ENCODE data around the gene VANGL2.

The VANGL2 gene

GRCh38 chr1:160400223-160400645, at the start of gene VANGL2:
VANGL2 (plus strand) TSS chr1:160400564; CDS start chr1:160415838, 15,274 bp downstream.
- DNase-seq: no peak

DNA sequence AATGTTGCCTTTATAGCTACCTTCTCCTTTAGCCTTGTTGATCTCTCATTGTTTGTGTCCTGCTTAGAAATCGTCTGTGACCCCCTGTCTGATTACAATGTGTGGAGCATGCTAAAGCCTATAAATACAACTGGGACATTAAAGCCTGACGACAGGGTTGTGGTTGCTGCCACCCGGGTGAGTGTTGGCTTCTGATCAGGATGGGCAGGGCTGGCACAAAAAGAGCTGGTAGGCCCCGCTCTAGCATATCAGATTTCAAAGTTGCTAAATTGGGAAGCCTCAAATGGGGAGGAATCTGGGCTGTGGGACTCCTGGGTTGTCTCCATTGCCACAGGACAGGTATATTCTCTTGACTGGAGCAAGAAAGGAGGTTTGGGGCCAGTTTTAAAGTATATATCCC, 48.7 kb upstream of the VANGL2 start:
- DNase-seq: no peak

DNA sequence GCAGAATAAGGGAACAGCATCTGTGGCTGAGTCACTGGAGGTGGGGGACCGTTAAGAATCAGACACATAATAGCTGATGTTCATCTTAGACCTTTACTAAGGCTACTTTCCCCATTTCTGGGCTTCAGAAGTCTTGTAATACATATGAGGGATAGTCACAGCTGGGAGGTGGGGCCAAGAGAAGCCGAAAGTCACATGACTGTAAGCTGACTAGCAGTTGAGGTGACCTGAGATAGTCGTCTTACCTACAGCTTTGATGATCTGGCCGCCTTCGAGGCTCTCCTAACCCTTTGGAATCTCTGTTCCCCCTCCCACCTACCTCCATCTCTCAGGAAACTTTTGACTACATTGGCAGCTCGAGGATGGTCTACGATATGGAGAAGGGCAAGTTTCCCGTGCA, 47.8 kb upstream of the VANGL2 start:
- DNase-seq: no peak

DNA sequence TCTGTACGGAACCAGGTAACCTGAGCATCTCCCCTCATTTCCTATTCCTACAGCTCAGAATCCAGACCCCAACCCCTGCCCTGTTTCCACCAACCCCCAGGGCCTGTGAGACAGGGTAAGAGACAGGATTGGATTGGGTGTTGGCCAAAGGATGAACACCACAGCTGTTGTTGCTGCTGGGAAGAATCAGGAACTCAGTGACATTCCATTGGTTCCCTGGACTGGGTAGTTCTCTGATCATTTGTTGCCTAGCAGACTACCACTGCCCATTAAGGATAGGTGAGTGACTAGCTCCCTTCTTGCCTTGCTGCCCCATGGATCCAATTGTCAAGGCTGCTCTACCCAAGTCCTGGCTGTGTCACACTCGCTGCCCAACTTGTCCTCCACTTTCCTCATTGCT, 47.1 kb upstream of the VANGL2 start:
- no peak for DNase-seq

- DNase-seq: peak; percentile 26
Measured at GRCh38 chr1:160354388-160354985, 45.9 kb upstream of the VANGL2 start.

- no peak for DNase-seq
Measured at GRCh38 chr1:160357286-160358002, 42.9 kb upstream of the VANGL2 start.

- DNase-seq: no peak
Measured at GRCh38 chr1:160358073-160358472, 42.3 kb upstream of the VANGL2 start.

GRCh38 chr1:160359559-160360226, 40.7 kb upstream of the VANGL2 start:
- DNase-seq: no peak

DNA sequence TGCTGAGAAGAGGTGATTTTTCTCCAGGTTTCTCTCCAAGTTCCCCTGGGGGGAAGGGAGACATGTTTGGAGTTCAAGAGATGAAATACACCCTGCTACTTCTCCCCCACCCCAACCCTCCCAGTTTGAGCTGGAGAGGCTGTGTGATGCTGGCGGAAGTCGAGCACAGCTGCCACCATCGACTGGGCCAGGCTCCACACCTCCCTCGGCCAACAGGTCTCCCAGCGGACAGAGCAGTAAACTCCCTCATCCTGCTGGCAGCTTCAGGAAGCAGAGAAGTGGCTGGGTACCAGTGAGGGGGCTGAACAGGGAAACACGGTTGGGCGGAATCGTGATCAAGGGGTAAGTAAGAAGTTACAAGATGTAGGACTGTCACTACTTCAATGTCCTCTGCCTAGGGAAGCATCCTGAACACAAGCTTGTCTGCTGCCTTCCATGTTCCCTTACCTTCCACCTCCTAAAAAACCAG, 40.1 kb upstream of the VANGL2 start:
- DNase-seq: no peak

DNA sequence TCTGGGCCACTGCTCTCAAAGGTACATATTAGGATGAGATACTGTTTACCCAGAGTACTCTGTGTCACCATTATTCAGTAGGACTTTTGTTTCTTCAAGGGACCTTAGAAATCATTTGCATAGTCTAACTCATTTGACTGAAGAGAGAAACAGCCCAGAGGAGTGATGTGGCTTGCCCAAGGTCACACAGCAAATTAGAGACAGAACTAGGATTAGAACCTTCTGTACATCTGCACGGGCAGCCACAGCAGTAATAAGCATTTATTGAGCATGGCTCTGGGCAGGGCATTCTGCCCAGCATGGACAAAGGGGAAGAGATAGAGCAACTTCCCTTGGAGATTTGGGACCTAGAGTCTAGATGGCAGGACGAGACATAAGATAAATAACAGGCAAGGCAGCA, 39.2 kb upstream of the VANGL2 start:
- no peak for DNase-seq

DNA sequence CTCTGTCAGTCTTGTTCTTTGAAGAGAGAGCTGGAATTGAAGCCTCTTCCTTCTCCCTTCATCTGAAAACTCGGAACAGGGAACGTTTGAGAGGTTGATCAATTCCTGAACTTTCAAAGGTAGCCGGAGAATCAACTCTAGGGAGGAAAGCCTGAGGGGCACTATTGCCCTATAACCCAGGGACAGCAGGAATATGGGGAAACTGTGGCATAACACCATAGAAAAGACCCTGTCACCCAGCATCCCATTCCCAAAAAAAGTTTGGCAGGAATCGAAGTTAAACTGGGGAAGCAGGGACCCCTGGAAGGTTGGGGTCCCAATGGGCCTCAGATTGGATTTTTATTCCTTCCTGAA, 38.6 kb upstream of the VANGL2 start:
- no peak for DNase-seq

GRCh38 chr1:160362168-160362957, 38.0 kb upstream of the VANGL2 start:
- DNase-seq: peak; percentile 17

DNA sequence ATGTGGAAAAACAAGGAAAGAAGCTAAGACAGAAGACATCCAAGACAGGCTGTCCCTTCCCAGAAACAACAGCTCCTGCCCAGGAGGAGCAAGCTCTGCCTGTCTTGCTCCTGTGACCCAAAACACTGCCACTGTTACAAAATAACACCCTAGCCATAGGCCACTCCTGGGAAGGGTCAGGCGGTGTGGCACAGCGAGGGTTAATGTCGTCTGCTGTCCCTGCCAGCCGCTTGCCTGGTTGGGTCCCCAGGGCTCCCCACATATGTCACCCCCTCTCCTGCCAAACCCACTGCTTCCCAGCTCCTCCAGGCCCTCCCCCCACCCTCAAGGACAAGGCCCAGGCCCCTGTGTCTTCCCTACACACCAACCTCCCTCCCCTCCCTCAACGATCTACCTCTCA, 37.4 kb upstream of the VANGL2 start:
- DNase-seq: no peak

DNA sequence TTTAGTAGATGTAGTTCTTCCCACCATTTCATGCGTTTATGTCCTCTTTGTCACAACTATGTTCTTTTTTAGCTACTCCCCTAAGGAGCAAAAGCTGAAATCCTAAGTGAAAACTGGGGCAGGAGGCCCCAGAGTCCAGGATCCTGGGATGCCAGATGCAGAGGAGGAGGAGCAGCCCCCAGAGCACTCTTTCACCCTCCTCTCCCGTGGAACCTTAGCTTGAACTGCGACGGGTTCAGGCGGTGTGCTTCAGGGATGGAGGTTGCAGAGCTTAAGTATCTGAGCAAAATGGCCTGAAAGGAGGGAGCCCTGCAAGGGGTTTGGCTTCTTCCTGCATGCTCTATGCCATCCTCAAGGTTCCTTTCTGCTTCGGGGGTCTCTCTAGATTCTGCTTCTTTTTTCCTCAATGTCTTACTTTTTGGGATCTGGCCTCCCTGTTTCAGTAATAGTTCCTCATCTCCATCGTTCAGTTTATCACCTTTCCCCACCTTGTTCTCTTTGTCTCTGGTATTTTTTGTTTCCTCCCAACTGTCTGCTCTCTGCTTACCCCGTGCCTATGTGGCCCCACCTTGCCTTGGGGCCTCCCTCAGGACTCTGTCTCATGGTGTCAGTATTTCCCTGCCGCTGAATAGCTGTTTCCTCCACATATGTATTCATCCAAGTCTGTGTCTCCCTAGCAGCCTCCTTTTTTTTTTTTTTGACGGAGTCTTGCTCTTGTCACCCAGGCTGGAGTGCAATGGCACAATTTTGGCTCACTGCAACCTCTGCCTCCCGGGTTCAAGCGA, 36.2 kb upstream of the VANGL2 start:
- DNase-seq: no peak

- no peak for DNase-seq
Measured at GRCh38 chr1:160365325-160365724, 35.0 kb upstream of the VANGL2 start.

- DNase-seq: no peak
Measured at GRCh38 chr1:160366731-160367515, 33.4 kb upstream of the VANGL2 start, which contains the start of gene NHLH1. NHLH1 (plus strand) TSS chr1:160367071; CDS start chr1:160370732, 3,661 bp downstream.

DNA sequence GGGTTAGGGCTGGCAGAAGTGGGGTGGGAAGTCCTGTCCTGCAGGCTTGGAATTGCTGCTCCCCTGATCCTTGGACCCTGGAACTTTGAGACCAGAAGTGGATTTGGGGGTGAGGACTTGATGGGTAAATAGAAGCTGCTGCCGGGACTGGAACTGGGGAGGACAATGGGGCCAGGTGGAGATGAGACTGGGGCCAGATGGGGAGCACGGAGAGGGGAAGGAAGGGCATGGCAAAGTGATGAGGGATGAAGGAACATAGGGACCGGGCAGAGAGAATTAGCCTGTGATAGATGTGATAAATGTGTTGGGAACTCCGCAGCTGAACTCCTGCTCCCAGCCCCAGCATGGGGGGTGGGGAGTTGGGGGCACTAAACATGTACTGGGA, 32.9 kb upstream of the VANGL2 start:
- DNase-seq: no peak

DNA sequence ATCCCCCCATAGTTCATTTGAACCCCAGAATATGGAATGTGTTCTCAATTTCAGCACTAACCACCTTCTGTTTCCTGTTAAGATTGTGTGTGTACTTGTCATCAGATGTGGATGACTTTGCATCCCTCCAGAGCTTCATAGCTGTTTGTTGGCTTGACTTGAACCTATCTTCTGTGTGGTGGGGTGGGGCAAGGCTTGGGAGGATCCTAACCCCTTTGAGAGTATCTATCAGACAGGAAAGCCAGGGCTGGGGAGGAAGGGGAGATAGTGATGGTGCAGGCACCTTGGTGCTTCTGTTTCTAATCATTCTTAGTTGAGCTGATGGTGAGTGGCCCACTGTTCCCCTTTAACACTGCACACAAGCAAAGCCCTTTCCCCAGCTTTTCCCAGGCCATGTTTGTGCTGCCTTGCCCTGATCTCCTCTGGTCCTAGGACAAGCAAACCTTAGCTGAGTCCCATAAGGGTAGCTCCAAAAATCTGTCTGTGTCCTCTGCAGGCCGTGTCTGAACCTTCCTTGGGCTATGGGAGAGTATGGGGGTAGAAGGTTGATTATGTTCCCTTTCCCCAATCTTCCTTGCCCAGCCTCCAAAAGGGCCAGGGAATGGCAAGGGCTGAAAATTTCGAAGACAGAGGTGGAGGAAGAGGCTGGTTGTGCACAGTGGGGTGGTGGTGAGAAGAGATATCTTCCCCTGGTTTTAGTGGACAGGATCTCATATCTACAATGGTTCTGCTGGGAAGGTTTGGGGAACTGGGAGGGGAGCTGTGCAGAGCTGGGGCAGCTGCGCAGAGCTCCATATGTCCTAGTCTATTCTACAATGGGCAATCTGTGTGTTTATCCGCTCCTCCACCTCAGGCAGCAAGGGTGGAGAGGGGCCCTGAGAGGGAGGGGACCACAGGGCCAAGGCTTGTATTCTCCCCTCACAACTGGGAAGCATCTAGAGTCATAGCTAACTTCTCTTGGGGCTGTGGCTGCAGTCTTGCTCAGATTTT, 32.1 kb upstream of the VANGL2 start:
- no peak for DNase-seq

- no peak for DNase-seq
Measured at GRCh38 chr1:160369087-160369486, 31.3 kb upstream of the VANGL2 start.
